ACC112 (cell line): ENCODE measurements around the gene EMILIN2.
"Not testable (repeated sequence)": the region's sequence is repeated elsewhere in the genome, so short reads cannot be mapped to it uniquely, and the experiment has no call there.

ENCODE experiments used
- H2AFZ ChIP-seq: fragments of 200-600 bp; sonication (generic); one replicate; pipeline ENCODE4 v1.6.0; 2017; ENCODE audit warnings: antibody characterized with exemption, low read length; ENCODE audit not compliant: unreplicated experiment
- H3K27ac ChIP-seq: fragments of 200-600 bp; sonication (generic); 2 replicates; pipeline ENCODE4 v1.5.1; 2014; ENCODE audit warnings: low read depth, mild to moderate bottlenecking, antibody characterized with exemption, low read length, moderate library complexity
- H3K27me3 ChIP-seq: fragments of 200-600 bp; sonication (generic); 2 replicates; pipeline ENCODE4 v1.6.1; 2014; ENCODE audit warnings: mild to moderate bottlenecking, antibody characterized with exemption, low read length, moderate library complexity, mixed read lengths; ENCODE audit not compliant: insufficient read depth
- H3K36me3 ChIP-seq: fragments of 200-600 bp; sonication (generic); 2 replicates; pipeline ENCODE4 v1.6.1; 2016; ENCODE audit warnings: mild to moderate bottlenecking, antibody characterized with exemption, low read length, moderate library complexity, mixed read lengths; ENCODE audit not compliant: insufficient read depth
- H3K4me1 ChIP-seq: fragments of 200-600 bp; sonication (generic); one replicate; pipeline ENCODE4 v1.6.1; 2016; ENCODE audit warnings: low read length, mixed read lengths; ENCODE audit not compliant: insufficient read depth, unreplicated experiment, control insufficient read depth
- H3K4me3 ChIP-seq: fragments of 200-600 bp; sonication (generic); 2 replicates; pipeline ENCODE4 v1.5.1; 2014; ENCODE audit warnings: mild to moderate bottlenecking, low read depth, low read length
- H3K79me2 ChIP-seq: fragments of 200-600 bp; sonication (generic); one replicate; pipeline ENCODE4 v1.6.0; 2016; ENCODE audit warnings: low read length; ENCODE audit not compliant: control insufficient read depth, unreplicated experiment, insufficient read depth

Gene EMILIN2

GRCh38 chr18:2846636-2847316 lies at the start of gene EMILIN2:
TSS of gene EMILIN2 (plus strand) at chr18:2847006. CDS start at chr18:2847189, 183 bp downstream.
- Histone ChIP-seq H3K27me3 (peaks cover 61% of the 10 kb centered on the region), H2AFZ (peak within 1 kb of the TSS; percentile 82)

DNA sequence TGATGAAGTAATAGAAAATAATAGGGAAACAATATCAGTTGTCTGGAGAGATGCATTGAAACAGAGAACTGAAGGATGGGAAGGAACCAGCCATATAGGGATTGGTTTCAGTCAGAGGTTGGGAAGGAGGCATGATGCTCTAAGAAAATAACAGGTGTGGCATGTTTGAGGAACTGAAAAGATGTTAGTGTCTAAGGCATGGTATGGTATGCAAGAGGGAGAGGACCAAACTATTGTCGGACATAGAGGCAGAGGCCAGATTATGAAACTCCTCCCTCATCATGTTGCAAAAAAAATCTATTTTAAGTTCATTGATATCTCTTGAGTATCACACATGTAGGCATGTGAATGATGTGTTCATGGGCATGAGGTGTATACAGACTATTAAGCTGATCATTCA lies 48.9 kb upstream of the EMILIN2 start:
- no peaks in the 10 kb centered on the region for H3K79me2 ChIP-seq
- H3K36me3 ChIP-seq, result peaks cover 13% of the 10 kb centered on the region
- no peaks in the 10 kb centered on the region for H3K4me1 ChIP-seq
- H2AFZ ChIP-seq, result no peak overlapping the region
- no peak overlapping the region for H3K4me3 ChIP-seq
- no peaks in the 10 kb centered on the region for H3K27me3 ChIP-seq
- no peak overlapping the region for H3K27ac ChIP-seq

More at GRCh38 chr18:2846636-2847316, at the start of gene EMILIN2:
- H3K27ac ChIP-seq, result no peak within 1 kb of the TSS
- H3K4me1 ChIP-seq, result no peaks in the 10 kb centered on the region
- peak within 1 kb of the TSS; percentile 72 for H3K4me3 ChIP-seq
- H3K79me2 ChIP-seq, result no peaks in the 10 kb centered on the region
- no peaks in the 10 kb centered on the region for H3K36me3 ChIP-seq

- Histone ChIP-seq H2AFZ (no peak overlapping the region), H3K36me3 (peaks cover 20% of the 10 kb centered on the region), H3K4me3 (no peak overlapping the region), H3K27ac (no peak overlapping the region), H3K4me1 (no peaks in the 10 kb centered on the region), H3K27me3 (no peaks in the 10 kb centered on the region), H3K79me2 (no peaks in the 10 kb centered on the region)
These were observed 47.4 kb upstream of the EMILIN2 start for GRCh38 chr18:2799369-2799768.

DNA sequence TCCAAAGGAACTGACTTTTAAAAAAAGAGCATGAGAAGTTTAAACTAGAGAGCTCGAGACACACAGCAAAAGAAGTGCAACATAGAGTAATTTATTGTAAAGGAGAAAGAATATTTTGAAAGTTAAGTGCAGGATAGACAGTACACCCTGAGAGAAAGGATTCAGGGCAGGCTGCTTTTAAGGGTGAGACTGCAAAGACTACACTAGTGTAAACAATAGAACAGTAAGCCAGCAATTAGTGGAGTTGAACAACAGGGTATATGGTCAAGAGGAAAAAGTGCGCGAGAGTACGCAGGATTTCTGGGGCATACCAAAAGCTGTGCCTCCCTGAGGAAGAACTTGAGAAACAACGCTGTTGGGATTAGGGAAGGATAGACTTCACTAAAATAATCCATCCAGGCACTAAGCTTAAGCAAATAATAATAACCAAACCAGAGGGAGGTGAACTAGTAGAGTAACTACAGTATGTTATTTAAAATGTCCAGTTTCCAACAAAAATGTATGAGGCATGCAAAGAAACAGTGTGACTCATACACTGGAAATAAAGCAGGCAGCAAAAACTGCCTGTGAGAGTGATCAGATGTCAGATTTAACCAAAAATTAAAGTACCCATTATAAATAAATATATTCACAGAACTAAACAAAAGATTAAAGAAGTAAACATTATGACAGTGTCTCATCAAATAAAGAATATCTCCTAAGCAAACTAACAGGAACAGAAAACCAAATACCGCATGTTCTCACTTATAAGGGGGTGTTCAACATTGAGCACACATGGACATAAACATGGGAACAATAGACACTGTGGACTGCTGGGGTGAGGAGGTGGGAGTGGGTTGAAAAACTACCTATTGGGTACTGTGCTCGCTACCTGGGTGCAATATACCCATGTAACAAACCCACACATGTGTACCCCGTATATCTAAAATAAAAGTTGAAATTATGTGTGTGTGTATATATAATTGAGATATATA lies 40.5 kb upstream of the EMILIN2 start:
- H3K27ac ChIP-seq, result no peak overlapping the region
- no peak overlapping the region for H3K4me3 ChIP-seq
- H3K79me2 ChIP-seq, result no peaks in the 10 kb centered on the region
- H3K36me3 ChIP-seq, result peaks cover 8% of the 10 kb centered on the region; the same call in 1 of the 2 replicates
- no peaks in the 10 kb centered on the region for H3K27me3 ChIP-seq
- H3K4me1 ChIP-seq, result peaks cover 13% of the 10 kb centered on the region
- H2AFZ ChIP-seq, result no peak overlapping the region

GRCh38 chr18:2808640-2809039 lies 38.2 kb upstream of the EMILIN2 start:
- peaks cover 13% of the 10 kb centered on the region for H3K4me1 ChIP-seq
- H3K4me3 ChIP-seq, H2AFZ ChIP-seq, H3K79me2 ChIP-seq, H3K27me3 ChIP-seq, H3K36me3 ChIP-seq, H3K27ac ChIP-seq: not testable (repeated sequence)

GRCh38 chr18:2809666-2810183 lies 37.1 kb upstream of the EMILIN2 start:
- not testable (repeated sequence) for H3K4me3 ChIP-seq, H3K27me3 ChIP-seq, H3K27ac ChIP-seq, H3K79me2 ChIP-seq, H2AFZ ChIP-seq, H3K36me3 ChIP-seq
- H3K4me1 ChIP-seq, result peaks cover 13% of the 10 kb centered on the region

- H3K36me3 ChIP-seq, result no peaks in the 10 kb centered on the region
- no peaks in the 10 kb centered on the region for H3K4me1 ChIP-seq
- no peaks in the 10 kb centered on the region for H3K79me2 ChIP-seq
- H2AFZ ChIP-seq, result no peak overlapping the region
- H3K4me3 ChIP-seq, result no peak overlapping the region
- H3K27ac ChIP-seq, result no peak overlapping the region
- H3K27me3 ChIP-seq, result no peaks in the 10 kb centered on the region
These were observed 35.4 kb upstream of the EMILIN2 start for GRCh38 chr18:2811416-2811815.

DNA sequence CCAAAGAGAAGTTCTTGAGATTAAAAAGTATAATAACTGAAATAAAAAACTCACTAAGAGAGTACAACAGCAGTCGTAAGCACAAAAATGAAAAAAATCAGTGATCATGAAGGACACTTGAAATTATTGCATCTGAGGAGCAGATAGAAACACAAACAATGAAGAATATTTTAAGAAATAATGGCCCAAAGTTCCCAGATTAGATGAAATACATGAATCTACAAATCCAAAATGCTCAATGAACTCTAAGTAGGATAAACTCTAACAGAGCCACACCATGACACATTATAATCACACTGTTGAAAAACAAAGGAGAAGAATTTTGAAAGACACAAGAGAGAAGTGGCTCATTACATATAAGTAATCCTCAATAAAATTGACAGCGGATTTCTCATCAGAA lies 31.9 kb upstream of the EMILIN2 start:
- no peak overlapping the region for H3K4me3 ChIP-seq
- H3K79me2 ChIP-seq, result no peaks in the 10 kb centered on the region
- H2AFZ ChIP-seq, result no peak overlapping the region
- no peaks in the 10 kb centered on the region for H3K4me1 ChIP-seq
- no peak overlapping the region for H3K27ac ChIP-seq
- no peaks in the 10 kb centered on the region for H3K36me3 ChIP-seq
- H3K27me3 ChIP-seq, result no peaks in the 10 kb centered on the region

- no peaks in the 10 kb centered on the region for H3K27me3 ChIP-seq
- no peak overlapping the region for H3K27ac ChIP-seq
- H3K36me3 ChIP-seq, result no peaks in the 10 kb centered on the region
- H3K4me3 ChIP-seq, result no peak overlapping the region
- H3K4me1 ChIP-seq, result no peaks in the 10 kb centered on the region
- no peak overlapping the region for H2AFZ ChIP-seq
- no peaks in the 10 kb centered on the region for H3K79me2 ChIP-seq
These were observed 28.5 kb upstream of the EMILIN2 start for GRCh38 chr18:2818281-2818680.

- H3K27ac ChIP-seq, result no peak overlapping the region
- H3K36me3 ChIP-seq, result no peaks in the 10 kb centered on the region
- no peaks in the 10 kb centered on the region for H3K27me3 ChIP-seq
- H3K4me3 ChIP-seq, result no peak overlapping the region
- H2AFZ ChIP-seq, result no peak overlapping the region
- H3K4me1 ChIP-seq, result peaks cover 3% of the 10 kb centered on the region
- H3K79me2 ChIP-seq, result no peaks in the 10 kb centered on the region
These were observed 25.1 kb upstream of the EMILIN2 start for GRCh38 chr18:2821695-2822094.
